IPS-20b (cell line): ENCODE data around the gene PLAC9.

Source experiments
- H3K27ac ChIP-seq: one replicate; pipeline ENCODE4 v1.5.1; 2013; ENCODE audit warnings: low read length
- H3K27me3 ChIP-seq: 2 replicates; pipeline ENCODE4 v1.6.1; 2013; ENCODE audit warnings: mild to moderate bottlenecking, low read length, inconsistent platforms; ENCODE audit not compliant: insufficient read depth
- H3K36me3 ChIP-seq: 2 replicates; pipeline ENCODE4 v1.6.1; 2013; ENCODE audit warnings: low read depth, mild to moderate bottlenecking, inconsistent platforms, low read length, moderate library complexity; ENCODE audit not compliant: insufficient read depth
- H3K4me1 ChIP-seq: 2 replicates; pipeline ENCODE4 v1.6.1; 2013; ENCODE audit warnings: mild to moderate bottlenecking, control low read depth, inconsistent platforms, low read length, moderate library complexity; ENCODE audit not compliant: insufficient read depth
- H3K4me3 ChIP-seq: 2 replicates; pipeline ENCODE4 v1.5.1; 2013; ENCODE audit warnings: mild to moderate bottlenecking, low read length, inconsistent platforms
- H3K9ac ChIP-seq: 2 replicates; pipeline ENCODE4 v1.6.1; 2013; ENCODE audit warnings: low read depth, mild to moderate bottlenecking, inconsistent platforms, low read length, moderate library complexity
- H3K9me3 ChIP-seq: 2 replicates; pipeline ENCODE4 v1.6.1; 2013; ENCODE audit warnings: mild to moderate bottlenecking, low read depth, low read length, inconsistent platforms; ENCODE audit not compliant: insufficient read depth

PLAC9 gene

GRCh38 chr10:80164596-80164995, 32.1 kb downstream of the PLAC9 start:
- Histone ChIP-seq H3K4me3 (no peak overlapping the region), H3K4me1 (peaks cover 11% of the 10 kb centered on the region; the same call in 1 of the 2 replicates), H3K27me3 (no peaks in the 10 kb centered on the region), H3K27ac (no peak overlapping the region), H3K9me3 (no peaks in the 10 kb centered on the region), H3K9ac (no peak overlapping the region), H3K36me3 (peaks cover 4% of the 10 kb centered on the region; the same call in 1 of the 2 replicates)

- no peak overlapping the region for H3K27ac ChIP-seq
- no peak overlapping the region for H3K4me3 ChIP-seq
- H3K9ac ChIP-seq: no peak overlapping the region
- no peaks in the 10 kb centered on the region for H3K27me3 ChIP-seq
- H3K36me3 ChIP-seq: peaks cover 4% of the 10 kb centered on the region; the same call in 1 of the 2 replicates
- peaks cover 11% of the 10 kb centered on the region; the same call in 1 of the 2 replicates for H3K4me1 ChIP-seq
- H3K9me3 ChIP-seq: no peaks in the 10 kb centered on the region
Measured at GRCh38 chr10:80165173-80165572, 32.6 kb downstream of the PLAC9 start.

GRCh38 chr10:80166581-80167470, 34.3 kb downstream of the PLAC9 start:
- Histone ChIP-seq H3K27ac (no peak overlapping the region), H3K27me3 (no peaks in the 10 kb centered on the region), H3K4me1 (peaks cover 12% of the 10 kb centered on the region), H3K4me3 (no peak overlapping the region), H3K36me3 (peaks cover 4% of the 10 kb centered on the region; the same call in 1 of the 2 replicates), H3K9ac (no peak overlapping the region), H3K9me3 (no peaks in the 10 kb centered on the region)

- no peaks in the 10 kb centered on the region for H3K27me3 ChIP-seq
- H3K9ac ChIP-seq: no peak overlapping the region
- H3K36me3 ChIP-seq: peaks cover 3% of the 10 kb centered on the region; the same call in 1 of the 2 replicates
- no peak overlapping the region for H3K27ac ChIP-seq
- no peak overlapping the region for H3K4me3 ChIP-seq
- H3K9me3 ChIP-seq: no peaks in the 10 kb centered on the region
- peaks cover 15% of the 10 kb centered on the region for H3K4me1 ChIP-seq
Measured at GRCh38 chr10:80167471-80168161, 35.1 kb downstream of the PLAC9 start.

- H3K4me1 ChIP-seq: peaks cover 15% of the 10 kb centered on the region
- H3K27ac ChIP-seq: no peak overlapping the region
- no peak overlapping the region for H3K4me3 ChIP-seq
- H3K36me3 ChIP-seq: no peaks in the 10 kb centered on the region
- H3K9ac ChIP-seq: no peak overlapping the region
- H3K9me3 ChIP-seq: no peaks in the 10 kb centered on the region
- no peaks in the 10 kb centered on the region for H3K27me3 ChIP-seq
Measured at GRCh38 chr10:80168162-80168511, 35.6 kb downstream of the PLAC9 start.

GRCh38 chr10:80168679-80169380, 36.3 kb downstream of the PLAC9 start:
- no peaks in the 10 kb centered on the region for H3K36me3 ChIP-seq
- H3K27me3 ChIP-seq: no peaks in the 10 kb centered on the region

GRCh38 chr10:80170026-80170425, 37.5 kb downstream of the PLAC9 start:
- Histone ChIP-seq H3K27ac (no peak overlapping the region), H3K9ac (no peak overlapping the region)

More at GRCh38 chr10:80168679-80169380, 36.3 kb downstream of the PLAC9 start:
- H3K4me3 ChIP-seq: no peak overlapping the region
- peaks cover 15% of the 10 kb centered on the region for H3K4me1 ChIP-seq
- H3K9me3 ChIP-seq: no peaks in the 10 kb centered on the region
- no peak overlapping the region for H3K9ac ChIP-seq
- H3K27ac ChIP-seq: no peak overlapping the region

GRCh38 chr10:80170641-80171040, 38.1 kb downstream of the PLAC9 start:
- H3K9me3 ChIP-seq: no peaks in the 10 kb centered on the region
- H3K36me3 ChIP-seq: no peaks in the 10 kb centered on the region
- H3K4me3 ChIP-seq: no peak overlapping the region
- peaks cover 15% of the 10 kb centered on the region for H3K4me1 ChIP-seq
- H3K27me3 ChIP-seq: no peaks in the 10 kb centered on the region
- H3K9ac ChIP-seq: no peak overlapping the region
- no peak overlapping the region for H3K27ac ChIP-seq

More at GRCh38 chr10:80170026-80170425, 37.5 kb downstream of the PLAC9 start:
- Histone ChIP-seq H3K36me3 (no peaks in the 10 kb centered on the region), H3K4me1 (peaks cover 15% of the 10 kb centered on the region), H3K4me3 (no peak overlapping the region), H3K27me3 (no peaks in the 10 kb centered on the region), H3K9me3 (no peaks in the 10 kb centered on the region)

GRCh38 chr10:80171248-80171660, 38.7 kb downstream of the PLAC9 start:
- Histone ChIP-seq H3K4me1 (peaks cover 15% of the 10 kb centered on the region), H3K4me3 (no peak overlapping the region), H3K9me3 (no peaks in the 10 kb centered on the region), H3K27ac (no peak overlapping the region), H3K27me3 (no peaks in the 10 kb centered on the region), H3K36me3 (no peaks in the 10 kb centered on the region), H3K9ac (no peak overlapping the region)

GRCh38 chr10:80172896-80173295, 40.4 kb downstream of the PLAC9 start:
- Histone ChIP-seq H3K9ac (no peak overlapping the region), H3K36me3 (no peaks in the 10 kb centered on the region), H3K4me3 (no peak overlapping the region), H3K9me3 (no peaks in the 10 kb centered on the region), H3K27me3 (no peaks in the 10 kb centered on the region), H3K27ac (no peak overlapping the region), H3K4me1 (peaks cover 15% of the 10 kb centered on the region)

- Histone ChIP-seq H3K4me1 (peaks cover 15% of the 10 kb centered on the region), H3K9me3 (no peaks in the 10 kb centered on the region), H3K9ac (no peak overlapping the region), H3K27ac (no peak overlapping the region), H3K27me3 (no peaks in the 10 kb centered on the region), H3K36me3 (no peaks in the 10 kb centered on the region), H3K4me3 (no peak overlapping the region)
Measured at GRCh38 chr10:80173466-80173865, 40.9 kb downstream of the PLAC9 start.
